Measurements from ENCODE around the gene ATP6V0D1.
A peak's percentile ranks its signal among the peaks of the same experiment; 100 is the strongest.

The ATP6V0D1 gene

GRCh38 chr16:67480833-67481560 lies at the start of gene ATP6V0D1:
TSS of gene ATP6V0D1 (minus strand) at chr16:67481157. CDS start at chr16:67481086, 71 bp downstream.
- ATAC-seq: peak; percentile 91
- peak within 1 kb of the TSS; percentile 98 for H3K27ac Mint-ChIP-seq
- no peaks in the 10 kb centered on the region for H3K9me3 Mint-ChIP-seq
- peak; percentile 100 for DNase-seq
- H3K4me1 Mint-ChIP-seq: peaks cover 39% of the 10 kb centered on the region
- no peaks in the 10 kb centered on the region for H3K27me3 Mint-ChIP-seq
- peaks cover 10% of the 10 kb centered on the region for H3K36me3 Mint-ChIP-seq (ENCODE audit: low read depth)
- peak within 1 kb of the TSS; percentile 100 for H3K4me3 Mint-ChIP-seq

GRCh38 chr16:67530013-67530939 lies 49.3 kb upstream of the ATP6V0D1 start:
- peaks cover 25% of the 10 kb centered on the region for H3K4me1 Mint-ChIP-seq
- peak overlapping the region; percentile 79 for H3K4me3 Mint-ChIP-seq
- DNase-seq (peak; percentile 50), ATAC-seq (peak; percentile 30)
- peaks cover 18% of the 10 kb centered on the region for H3K27me3 Mint-ChIP-seq
- H3K27ac Mint-ChIP-seq: peak overlapping the region; percentile 65
- H3K9me3 Mint-ChIP-seq: no peaks in the 10 kb centered on the region
- no peaks in the 10 kb centered on the region for H3K36me3 Mint-ChIP-seq (ENCODE audit: low read depth)

GRCh38 chr16:67529582-67530012 lies 48.6 kb upstream of the ATP6V0D1 start:
- ATAC-seq (no peak), DNase-seq (no peak)
- H3K4me1 Mint-ChIP-seq: peaks cover 23% of the 10 kb centered on the region
- no peaks in the 10 kb centered on the region for H3K9me3 Mint-ChIP-seq
- H3K27ac Mint-ChIP-seq: no peak overlapping the region
- H3K36me3 Mint-ChIP-seq (ENCODE audit: low read depth): no peaks in the 10 kb centered on the region
- H3K27me3 Mint-ChIP-seq: peaks cover 18% of the 10 kb centered on the region
- H3K4me3 Mint-ChIP-seq: peak overlapping the region; percentile 79

- Mint-ChIP-seq H3K4me3 (peak overlapping the region; percentile 79), H3K27me3 (peaks cover 18% of the 10 kb centered on the region), H3K27ac (no peak overlapping the region), H3K4me1 (peaks cover 21% of the 10 kb centered on the region), H3K36me3 (ENCODE audit: low read depth) (no peaks in the 10 kb centered on the region), H3K9me3 (no peaks in the 10 kb centered on the region)
- DNase-seq (no peak), ATAC-seq (peak; percentile 25)
Measured at GRCh38 chr16:67528870-67529581, 48.1 kb upstream of the ATP6V0D1 start.

- ATAC-seq (peak; percentile 38), DNase-seq (peak; percentile 56)
- Mint-ChIP-seq H3K4me1 (peaks cover 19% of the 10 kb centered on the region), H3K36me3 (ENCODE audit: low read depth) (no peaks in the 10 kb centered on the region), H3K9me3 (no peaks in the 10 kb centered on the region), H3K27ac (no peak within 1 kb of the TSS), H3K4me3 (peak within 1 kb of the TSS; percentile 79), H3K27me3 (peaks cover 18% of the 10 kb centered on the region)
Measured at GRCh38 chr16:67528222-67528869, 47.4 kb upstream of the ATP6V0D1 start, which contains the start of gene RIPOR1. TSS of gene RIPOR1 (plus strand) at chr16:67528829. CDS start at chr16:67538447, 9,618 bp downstream.

GRCh38 chr16:67526149-67526791 lies 45.3 kb upstream of the ATP6V0D1 start:
- ATAC-seq (no peak), DNase-seq (no peak)
- Mint-ChIP-seq H3K4me3 (no peak overlapping the region), H3K27me3 (peaks cover 14% of the 10 kb centered on the region), H3K36me3 (ENCODE audit: low read depth) (no peaks in the 10 kb centered on the region), H3K4me1 (peaks cover 25% of the 10 kb centered on the region), H3K27ac (no peak overlapping the region), H3K9me3 (no peaks in the 10 kb centered on the region)

- ATAC-seq (no peak), DNase-seq (no peak)
- no peak overlapping the region for H3K4me3 Mint-ChIP-seq
- no peaks in the 10 kb centered on the region for H3K36me3 Mint-ChIP-seq (ENCODE audit: low read depth)
- H3K9me3 Mint-ChIP-seq: no peaks in the 10 kb centered on the region
- H3K4me1 Mint-ChIP-seq: peaks cover 22% of the 10 kb centered on the region
- H3K27me3 Mint-ChIP-seq: peaks cover 6% of the 10 kb centered on the region
- no peak overlapping the region for H3K27ac Mint-ChIP-seq
Measured at GRCh38 chr16:67525176-67525860, 44.4 kb upstream of the ATP6V0D1 start.

- Mint-ChIP-seq H3K4me3 (peak overlapping the region; percentile 83), H3K27me3 (no peaks in the 10 kb centered on the region), H3K9me3 (no peaks in the 10 kb centered on the region), H3K36me3 (ENCODE audit: low read depth) (no peaks in the 10 kb centered on the region), H3K4me1 (peaks cover 36% of the 10 kb centered on the region), H3K27ac (peak overlapping the region; percentile 95)
- peak; percentile 98 for DNase-seq
- ATAC-seq: peak; percentile 94
Measured at GRCh38 chr16:67521095-67521804, 40.3 kb upstream of the ATP6V0D1 start.

- Mint-ChIP-seq H3K4me3 (no peak overlapping the region), H3K27ac (no peak overlapping the region), H3K4me1 (peaks cover 45% of the 10 kb centered on the region), H3K36me3 (ENCODE audit: low read depth) (no peaks in the 10 kb centered on the region), H3K9me3 (no peaks in the 10 kb centered on the region), H3K27me3 (no peaks in the 10 kb centered on the region)
- no peak for DNase-seq
- ATAC-seq: no peak
Measured at GRCh38 chr16:67519242-67519641, 38.3 kb upstream of the ATP6V0D1 start.

GRCh38 chr16:67518676-67519075 lies 37.7 kb upstream of the ATP6V0D1 start:
- Mint-ChIP-seq H3K4me3 (no peak overlapping the region), H3K27ac (peak overlapping the region; percentile 7), H3K9me3 (no peaks in the 10 kb centered on the region), H3K36me3 (ENCODE audit: low read depth) (no peaks in the 10 kb centered on the region), H3K4me1 (peaks cover 46% of the 10 kb centered on the region), H3K27me3 (no peaks in the 10 kb centered on the region)
- ATAC-seq: no peak
- no peak for DNase-seq

GRCh38 chr16:67517661-67518423 lies 36.9 kb upstream of the ATP6V0D1 start:
- H3K4me3 Mint-ChIP-seq: no peak overlapping the region
- ATAC-seq (no peak), DNase-seq (no peak)
- peaks cover 45% of the 10 kb centered on the region for H3K4me1 Mint-ChIP-seq
- H3K9me3 Mint-ChIP-seq: no peaks in the 10 kb centered on the region
- H3K27me3 Mint-ChIP-seq: no peaks in the 10 kb centered on the region
- H3K27ac Mint-ChIP-seq: no peak overlapping the region
- no peaks in the 10 kb centered on the region for H3K36me3 Mint-ChIP-seq (ENCODE audit: low read depth)

- DNase-seq (no peak), ATAC-seq (no peak)
- H3K4me1 Mint-ChIP-seq: peaks cover 42% of the 10 kb centered on the region
- no peaks in the 10 kb centered on the region for H3K9me3 Mint-ChIP-seq
- H3K4me3 Mint-ChIP-seq: no peak overlapping the region
- H3K27me3 Mint-ChIP-seq: no peaks in the 10 kb centered on the region
- no peaks in the 10 kb centered on the region for H3K36me3 Mint-ChIP-seq (ENCODE audit: low read depth)
- H3K27ac Mint-ChIP-seq: no peak overlapping the region
Measured at GRCh38 chr16:67517155-67517445, 36.1 kb upstream of the ATP6V0D1 start.
